ENCODE data around the gene OR2M5.

DNA sequence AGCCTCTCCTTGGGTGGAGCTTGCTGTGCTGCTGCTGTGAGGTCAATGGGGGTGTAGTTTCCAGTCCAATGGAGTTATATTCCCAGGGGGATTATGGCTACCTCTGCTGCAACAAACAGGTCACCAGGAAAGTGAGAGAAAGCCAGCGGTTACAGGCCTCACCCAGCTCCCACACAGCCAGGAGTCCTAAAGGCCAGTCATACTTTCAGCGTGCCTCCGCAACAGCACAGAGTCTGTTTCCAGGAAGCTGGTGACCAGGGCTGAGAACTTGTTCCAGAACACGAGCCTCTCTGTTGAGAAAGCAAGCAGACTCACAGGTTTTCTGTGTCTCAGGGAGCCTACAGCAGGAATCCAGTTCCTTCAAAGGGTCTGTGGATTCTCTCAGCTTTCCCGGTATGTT lies 17.3 kb upstream of the OR2M5 start:
- no peak for TF ChIP-seq EZH2 (IDR thresholded peaks at IDR 0.05; ENCODE audit: borderline replicate concordance, low read length)
- TF ChIP-seq, protein P1, sequence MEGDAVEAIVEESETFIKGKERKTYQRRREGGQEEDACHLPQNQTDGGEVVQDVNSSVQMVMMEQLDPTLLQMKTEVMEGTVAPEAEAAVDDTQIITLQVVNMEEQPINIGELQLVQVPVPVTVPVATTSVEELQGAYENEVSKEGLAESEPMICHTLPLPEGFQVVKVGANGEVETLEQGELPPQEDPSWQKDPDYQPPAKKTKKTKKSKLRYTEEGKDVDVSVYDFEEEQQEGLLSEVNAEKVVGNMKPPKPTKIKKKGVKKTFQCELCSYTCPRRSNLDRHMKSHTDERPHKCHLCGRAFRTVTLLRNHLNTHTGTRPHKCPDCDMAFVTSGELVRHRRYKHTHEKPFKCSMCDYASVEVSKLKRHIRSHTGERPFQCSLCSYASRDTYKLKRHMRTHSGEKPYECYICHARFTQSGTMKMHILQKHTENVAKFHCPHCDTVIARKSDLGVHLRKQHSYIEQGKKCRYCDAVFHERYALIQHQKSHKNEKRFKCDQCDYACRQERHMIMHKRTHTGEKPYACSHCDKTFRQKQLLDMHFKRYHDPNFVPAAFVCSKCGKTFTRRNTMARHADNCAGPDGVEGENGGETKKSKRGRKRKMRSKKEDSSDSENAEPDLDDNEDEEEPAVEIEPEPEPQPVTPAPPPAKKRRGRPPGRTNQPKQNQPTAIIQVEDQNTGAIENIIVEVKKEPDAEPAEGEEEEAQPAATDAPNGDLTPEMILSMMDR (conservative IDR thresholded peaks at IDR 0.05 in 1 of 2, IDR thresholded peaks at IDR 0.05 in 1 of 2; ENCODE audit: extremely low read depth in 1 of 2, insufficient read depth in 1 of 2, low read depth in 1 of 2, low read length in 2 of 2): no peak
